A549 (cell line): Measurements from ENCODE around the gene ZFPM1. TPM values are rescaled to one million over a fixed set of nuclear protein-coding genes. Genes with fewer than 3 reads are reported as not detected.

Experiments used
- ATAC-seq, 2 experiments: fragments of 200-7000 bp in 1 of 2; fragments of >200 bp in 1 of 2; cut with Nextera tagmentation in 1 of 2; cut with Tn5 transposase in 1 of 2; 3 replicates each; pipeline versions ENCODE4 v1.8.0 to v1.9.1; 2018 to 2020; ENCODE audit warnings: mild to moderate bottlenecking in 1 of 2, moderate library complexity in 1 of 2
- CTCF ChIA-PET: fragments of 300-600 bp; sonication (Branson Sonifier 250); formaldehyde crosslinking; extraction: SDS; loops from one replicate; lab custom pipeline; 2021; ENCODE audit warnings: antibody characterized with exemption, inconsistent platforms; lab: Yijun Ruan, JAX
- POLR2A ChIA-PET: fragments of 350-600 bp; formaldehyde crosslinking; extraction: SDS; loops from one replicate; lab custom pipeline; 2021; ENCODE audit warnings: antibody characterized with exemption, inconsistent platforms; lab: Yijun Ruan, JAX
- DNase-seq, 2 experiments: peaks; one replicate each; pipeline versions ENCODE4 v3.0.0 to v3.0.0-alpha.2; 2011 to 2016; ENCODE audit warnings: low read depth in 1 of 2, low spot score in 1 of 2
- FAIRE-seq: peaks from 2 replicates; lab custom pipeline; 2011; peaks lifted over from hg19 to GRCh38; lab: Jason Lieb, UNC
- H3K27ac ChIP-seq, 2 experiments: fragments of >200 bp; sonication (Bioruptor Twin); formaldehyde crosslinking; 3 replicates each; pipeline ENCODE4 v1.5.1; 2016 to 2017
- H3K4me1 ChIP-seq: fragments of >200 bp; sonication (Bioruptor Twin); formaldehyde crosslinking; 3 replicates; pipeline ENCODE4 v1.6.1; 2016
- H3K4me2 ChIP-seq: fragments of >200 bp; sonication (Bioruptor Twin); formaldehyde crosslinking; 3 replicates; pipeline ENCODE4 v1.6.1; 2016
- H3K4me3 ChIP-seq: fragments of >200 bp; sonication (Bioruptor Twin); formaldehyde crosslinking; 3 replicates; pipeline ENCODE4 v1.5.1; 2016
- H3K9me3 ChIP-seq: fragments of >200 bp; sonication (Bioruptor Twin); formaldehyde crosslinking; 3 replicates; pipeline ENCODE4 v1.6.1; 2016
- CBX8 ChIP-seq: fragments of 200-600 bp; sonication (generic); IDR thresholded peaks from 2 replicates; pipeline ENCODE4 v1.6.1; 2016
- CHD4 ChIP-seq: fragments of 200-600 bp; sonication (generic); IDR thresholded peaks from 2 replicates; pipeline ENCODE4 v1.6.1; 2016; ENCODE audit warnings: antibody characterized with exemption, mild to moderate bottlenecking, borderline replicate concordance
- EHMT2 ChIP-seq: fragments of 200-600 bp; sonication (generic); IDR thresholded peaks from 2 replicates; pipeline ENCODE4 v1.6.1; 2016; ENCODE audit warnings: antibody characterized with exemption, low read depth, mild to moderate bottlenecking, moderate library complexity
- EP300 ChIP-seq, 2 experiments: fragments of >200 bp; sonication (Bioruptor Twin); formaldehyde crosslinking; IDR thresholded peaks; 2 replicates in 1 of 2; 3 replicates in 1 of 2; pipeline ENCODE4 v1.6.1; 2016 to 2017
- FOXS1 ChIP-seq: fragments of 250-450 bp; sonication (Bioruptor Pico); IDR thresholded peaks from 2 replicates; pipeline ENCODE4 v1.5.0; 2020; ENCODE audit warnings: mild to moderate bottlenecking, moderate library complexity
- GATA3 ChIP-seq: IDR thresholded peaks from 2 replicates; pipeline ENCODE4 v1.6.1; 2012; ENCODE audit warnings: borderline replicate concordance
- HES2 ChIP-seq: fragments of >200 bp; sonication (Bioruptor Twin); formaldehyde crosslinking; IDR thresholded peaks from 2 replicates; pipeline ENCODE4 v1.6.1; 2016
- HOXA7 ChIP-seq: fragments of 250-450 bp; sonication (Bioruptor Pico); IDR thresholded peaks from 2 replicates; pipeline ENCODE4 v1.5.0; 2020; ENCODE audit warnings: mild to moderate bottlenecking, moderate library complexity
- JUN ChIP-seq, 2 experiments: fragments of >200 bp; sonication (Bioruptor Twin); formaldehyde crosslinking; IDR thresholded peaks; 2 replicates in 1 of 2; 3 replicates in 1 of 2; pipeline ENCODE4 v1.6.1; 2016 to 2017
- KDM1A ChIP-seq: fragments of 200-600 bp; sonication (generic); IDR thresholded peaks from 2 replicates; pipeline ENCODE4 v1.6.1; 2016; ENCODE audit warnings: low read depth, mild to moderate bottlenecking
- NPAS2 ChIP-seq: fragments of 250-450 bp; sonication (Bioruptor Pico); IDR thresholded peaks from 2 replicates; pipeline ENCODE4 v1.8.0; 2022; ENCODE audit warnings: mild to moderate bottlenecking, moderate library complexity, borderline replicate concordance
- NR3C1 ChIP-seq: fragments of >200 bp; sonication (Bioruptor Twin); formaldehyde crosslinking; IDR thresholded peaks from 3 replicates; pipeline ENCODE4 v1.6.1; 2017
- PBX3 ChIP-seq: IDR thresholded peaks from 2 replicates; pipeline ENCODE4 v1.6.1; 2012
- POLR2A ChIP-seq: IDR thresholded peaks from 2 replicates; pipeline ENCODE4 v1.6.1; 2012; ENCODE audit warnings: mild to moderate bottlenecking, low read length
- RAD21 ChIP-seq, 2 experiments: fragments of >200 bp in 1 of 2; sonication (Bioruptor Twin) in 1 of 2; formaldehyde crosslinking in 1 of 2; IDR thresholded peaks in 1 of 2; conservative IDR thresholded peaks in 1 of 2; 2 replicates in 1 of 2; 3 replicates in 1 of 2; pipeline ENCODE4 v1.6.1; 2012 to 2018; ENCODE audit warnings: inconsistent platforms in 1 of 2
- RCOR1 ChIP-seq: fragments of 150-350 bp; IDR thresholded peaks from 2 replicates; pipeline ENCODE4 v1.6.1; 2014; ENCODE audit warnings: antibody characterized with exemption, low read length, low read depth
- REST ChIP-seq: fragments of 200-600 bp; sonication (generic); IDR thresholded peaks from 2 replicates; pipeline ENCODE4 v1.6.1; 2016; ENCODE audit warnings: antibody characterized with exemption, mild to moderate bottlenecking, moderate library complexity
- SMC3 ChIP-seq: fragments of >200 bp; sonication (Bioruptor Twin); formaldehyde crosslinking; IDR thresholded peaks from 3 replicates; pipeline ENCODE4 v1.6.1; 2018; ENCODE audit warnings: inconsistent platforms
- SREBF2 ChIP-seq: fragments of 450-650 bp; IDR thresholded peaks from 2 replicates; pipeline ENCODE4 v1.6.1; 2014; ENCODE audit warnings: mild to moderate bottlenecking, moderate library complexity
- ZSCAN20 ChIP-seq: fragments of 250-450 bp; sonication (Bioruptor Pico); IDR thresholded peaks from 2 replicates; pipeline ENCODE4 v1.8.0; 2022; ENCODE audit warnings: mild to moderate bottlenecking, moderate library complexity
- WGBS: methylation state at CpG from one replicate; pipeline ENCODE4 v1.1.6; 2017; ENCODE audit errors: missing lambda C conversion rate; 5-methylcytosine and 5-hydroxymethylcytosine counted together
- polyA plus RNA-seq, 4 experiments: library from polyadenylated mRNA; depleted of rRNA in 3 of 4; stranded (reverse); fragments of >200 nt; fragmentation: RNase III in 1 of 4; extraction: RNeasy Plus Mini Kit Qiagen cat#74134 plus additional on column Dnase treatment in 1 of 4; gene quantifications; 2 replicates in 3 of 4; 3 replicates in 1 of 4; pipeline ENCODE4 v1.2.3, GENCODE V29; 2011 to 2017
- TF ChIP-seq, protein P1 (sequence below): IDR thresholded peaks from 2 replicates; pipeline ENCODE4 v1.6.1; 2012; ENCODE audit warnings: low read depth, borderline replicate concordance

The ZFPM1 gene
- polyA plus RNA-seq, 2 of the 4 experiments (the other 2 are of a cell fraction) = 0.36 to 2.5 TPM

GRCh38 chr16:88404769-88405168 lies 48.3 kb upstream of the ZFPM1 start:
- no peak for FAIRE-seq

DNA sequence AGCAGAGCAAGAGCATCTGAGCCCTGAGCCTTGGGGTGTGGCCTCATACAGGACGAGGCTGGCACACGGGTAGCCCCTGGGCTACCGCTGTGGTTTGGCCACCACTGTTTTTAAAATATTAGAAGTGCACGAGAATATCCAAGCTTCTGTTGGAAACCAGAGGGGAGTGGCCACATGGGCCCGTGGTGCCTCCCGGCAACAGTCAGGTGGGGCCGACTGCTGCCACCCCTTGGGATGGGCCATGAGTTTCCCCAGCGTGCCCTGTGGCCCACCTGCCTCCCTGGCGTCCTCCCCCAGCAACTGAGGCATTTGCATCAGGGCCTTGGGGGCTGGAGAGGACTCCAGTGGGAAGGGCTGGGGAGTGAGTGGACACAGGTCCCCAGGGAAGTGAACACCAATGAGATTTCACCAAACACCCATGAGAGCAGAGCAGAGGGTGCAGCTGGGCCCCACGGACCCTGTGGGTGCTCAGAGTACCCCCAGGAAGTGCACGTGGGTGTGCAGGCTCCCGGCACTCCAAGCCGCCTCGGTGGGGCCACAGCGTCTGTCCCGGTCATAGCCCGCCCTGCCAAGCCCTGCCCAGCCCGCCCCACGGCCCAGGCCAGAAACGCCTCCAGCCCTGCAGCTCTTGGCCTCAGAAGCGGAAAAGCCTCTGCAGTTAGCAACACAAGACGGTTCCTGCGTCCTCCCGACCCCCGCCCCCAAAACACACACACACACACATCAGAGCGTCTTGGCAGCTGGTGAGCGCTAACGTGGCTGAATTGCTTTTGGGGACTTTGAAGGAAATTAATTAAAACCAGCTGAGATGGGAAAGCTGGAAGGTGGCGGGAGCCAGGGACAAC lies 47.6 kb upstream of the ZFPM1 start:
- no peak for DNase-seq
- 89% methylated on average over 25 of the region's 29 CpGs for WGBS
- H3K9me3 ChIP-seq = no peaks in the 10 kb centered on the region
- TF ChIP-seq SREBF2 = no peak
- TF ChIP-seq POLR2A = no peak
- no peak for TF ChIP-seq HOXA7
- TF ChIP-seq GATA3 = no peak
- no peak for TF ChIP-seq JUN (IDR thresholded peaks at IDR 0.05)
- TF ChIP-seq SMC3 = no peak
- TF ChIP-seq CHD4 = no peak
- no peak for TF ChIP-seq REST
- TF ChIP-seq NPAS2 (CRISPR knock-in tag) = no peak
- TF ChIP-seq FOXS1 (CRISPR knock-in tag) = no peak
- TF ChIP-seq EP300 (IDR thresholded peaks at IDR 0.05) = no peak
- TF ChIP-seq ZSCAN20 = no peak
- TF ChIP-seq EHMT2 = no peak
- no peak for TF ChIP-seq NR3C1
- TF ChIP-seq RAD21 (conservative IDR thresholded peaks at IDR 0.05 in 1 of 2, IDR thresholded peaks at IDR 0.05 in 1 of 2) = no peak
- no peak for TF ChIP-seq HES2
- TF ChIP-seq, protein P1, sequence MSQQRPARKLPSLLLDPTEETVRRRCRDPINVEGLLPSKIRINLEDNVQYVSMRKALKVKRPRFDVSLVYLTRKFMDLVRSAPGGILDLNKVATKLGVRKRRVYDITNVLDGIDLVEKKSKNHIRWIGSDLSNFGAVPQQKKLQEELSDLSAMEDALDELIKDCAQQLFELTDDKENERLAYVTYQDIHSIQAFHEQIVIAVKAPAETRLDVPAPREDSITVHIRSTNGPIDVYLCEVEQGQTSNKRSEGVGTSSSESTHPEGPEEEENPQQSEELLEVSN = no peak
- no peak for TF ChIP-seq RCOR1
- TF ChIP-seq PBX3 = no peak
- no peak for TF ChIP-seq CBX8
- TF ChIP-seq, all 56 proteins: peak for 0
- POLR2A ChIA-PET = no interaction called here
- ATAC-seq = no peak; a peak in 1 of 6 replicates
- H3K4me3 ChIP-seq = no peak overlapping the region
- H3K4me1 ChIP-seq = peaks cover 5% of the 10 kb centered on the region; the same call in 1 of the 3 replicates
- H3K27ac ChIP-seq = peak overlapping the region in 1 of 2 experiments; percentile 32; a peak in 1 of 6 replicates
- H3K4me2 ChIP-seq = no peak overlapping the region
- CTCF ChIA-PET = interaction anchor here (0.8 to 1.8 kb wide), 7 partner anchors 9 to 449 kb away, joined by 3 to 6 read pairs (median 3); no protein-coding TSS in a partner anchor
- no peak for FAIRE-seq

More at GRCh38 chr16:88404769-88405168, 48.3 kb upstream of the ZFPM1 start:
- no peaks in the 10 kb centered on the region for H3K9me3 ChIP-seq
- H3K4me3 ChIP-seq = no peak overlapping the region
- ATAC-seq = no peak
- peaks cover 5% of the 10 kb centered on the region; the same call in 1 of the 3 replicates for H3K4me1 ChIP-seq
- POLR2A ChIA-PET = no interaction called here
- WGBS = 76% methylated on average over 6 of the region's 6 CpGs
- no peak for TF ChIP-seq GATA3
- TF ChIP-seq, protein P1 = no peak
- no peak for TF ChIP-seq KDM1A
- no peak for TF ChIP-seq HOXA7
- no peak for DNase-seq
- peak overlapping the region in 1 of 2 experiments; percentile 32; a peak in 1 of 6 replicates for H3K27ac ChIP-seq
- CTCF ChIA-PET = interaction anchor here (1.2 to 1.8 kb wide), 3 partner anchors 20 to 381 kb away, joined by 3 to 5 read pairs (median 5); no protein-coding TSS in a partner anchor
- no peak overlapping the region for H3K4me2 ChIP-seq
